ENCODE results near the gene LEFTY1.
"Not testable (repeated sequence)": the region's sequence is repeated elsewhere in the genome, so short reads cannot be mapped to it uniquely, and the experiment has no call there.

Gene LEFTY1

GRCh38 chr1:225849925-225850324 is 39.0 kb downstream of the LEFTY1 start:
- DNase-seq (ENCODE audit: low read depth in 2 of 2), result peak in 1 of 2 donors; percentile 19

- no peak for DNase-seq (ENCODE audit: low read depth in 2 of 2)
Measured at GRCh38 chr1:225848030-225848955, 40.7 kb downstream of the LEFTY1 start.

- DNase-seq (ENCODE audit: low read depth in 2 of 2), result no peak
Measured at GRCh38 chr1:225847610-225848009, 41.3 kb downstream of the LEFTY1 start.

- DNase-seq (ENCODE audit: low read depth in 2 of 2), result no peak
Measured at GRCh38 chr1:225846331-225847310, 42.3 kb downstream of the LEFTY1 start.

GRCh38 chr1:225845571-225846259 is 43.2 kb downstream of the LEFTY1 start:
- DNase-seq (ENCODE audit: low read depth in 2 of 2), result peak in 1 of 2 donors; percentile 14

- DNase-seq (ENCODE audit: low read depth in 2 of 2), result no peak
Measured at GRCh38 chr1:225845097-225845496, 43.8 kb downstream of the LEFTY1 start.

GRCh38 chr1:225844236-225845061 is 44.5 kb downstream of the LEFTY1 start:
- DNase-seq (ENCODE audit: low read depth in 2 of 2), result no peak

- no peak for DNase-seq (ENCODE audit: low read depth in 2 of 2)
Measured at GRCh38 chr1:225843426-225843795, 45.5 kb downstream of the LEFTY1 start.

- no peak for DNase-seq (ENCODE audit: low read depth in 2 of 2)
Measured at GRCh38 chr1:225842788-225843425, 46.0 kb downstream of the LEFTY1 start.

- DNase-seq (ENCODE audit: low read depth in 2 of 2), result no peak
Measured at GRCh38 chr1:225842074-225842473, 46.9 kb downstream of the LEFTY1 start.

GRCh38 chr1:225840713-225841112 is 48.2 kb downstream of the LEFTY1 start:
- no peak for DNase-seq (ENCODE audit: low read depth in 2 of 2)

- no peak for DNase-seq (ENCODE audit: low read depth in 2 of 2)
Measured at GRCh38 chr1:225840223-225840610, 48.7 kb downstream of the LEFTY1 start.

- no peak for DNase-seq (ENCODE audit: low read depth in 2 of 2)
Measured at GRCh38 chr1:225838793-225839192, 50.2 kb downstream of the LEFTY1 start.

GRCh38 chr1:225836296-225836695 is 52.6 kb downstream of the LEFTY1 start:
- not testable (repeated sequence) for DNase-seq (ENCODE audit: low read depth in 2 of 2)

Measured in stimulated activated CD8-positive, alpha-beta memory T cell treated with anti-CD3 and anti-CD28 coated beads, Interleukin-15, amount 100 ng/mL, for 48 hours (primary cell).